GM19240 (cell line): ENCODE data around the gene SYVN1.
"Not testable (repeated sequence)": the region's sequence is repeated elsewhere in the genome, so short reads cannot be mapped to it uniquely, and the experiment has no call there.

Experiments used
- DNase-seq: peaks from one replicate; pipeline ENCODE4 v3.0.0; 2011; ENCODE audit warnings: low spot score; ENCODE audit not compliant: insufficient read length

SYVN1 gene

GRCh38 chr11:65151331-65151899 is 17.1 kb upstream of the SYVN1 start:
- DNase-seq: no peak

GRCh38 chr11:65150509-65151299 is 16.4 kb upstream of the SYVN1 start:
- DNase-seq: no peak

GRCh38 chr11:65150131-65150508 is 15.8 kb upstream of the SYVN1 start:
- not testable (repeated sequence) for DNase-seq

GRCh38 chr11:65148657-65149056 is 14.3 kb upstream of the SYVN1 start:
- DNase-seq: no peak

GRCh38 chr11:65147352-65148075 is 13.2 kb upstream of the SYVN1 start:
- DNase-seq: no peak

- DNase-seq: no peak
These were observed 7.7 kb upstream of the SYVN1 start for GRCh38 chr11:65141896-65142494.

- DNase-seq: no peak
These were observed 2.3 kb upstream of the SYVN1 start for GRCh38 chr11:65136515-65137096.

GRCh38 chr11:65135633-65136145 is 1.4 kb upstream of the SYVN1 start:
- DNase-seq: no peak

- peak; percentile 83 for DNase-seq
These were observed 773 bp upstream of the SYVN1 start for GRCh38 chr11:65134952-65135632.

- DNase-seq: no peak
These were observed 595 bp downstream of the SYVN1 start for GRCh38 chr11:65133724-65134123.

- peak; percentile 36 for DNase-seq
These were observed 1.2 kb downstream of the SYVN1 start for GRCh38 chr11:65132988-65133700.

GRCh38 chr11:65132238-65132987 is 1.9 kb downstream of the SYVN1 start:
- DNase-seq: no peak

- DNase-seq: no peak
These were observed 2.5 kb downstream of the SYVN1 start for GRCh38 chr11:65131895-65132237.

GRCh38 chr11:65131417-65131776 is 2.9 kb downstream of the SYVN1 start:
- no peak for DNase-seq

- DNase-seq: no peak
These were observed 3.5 kb downstream of the SYVN1 start for GRCh38 chr11:65130631-65131416.

GRCh38 chr11:65129649-65130441 is 4.5 kb downstream of the SYVN1 start:
- no peak for DNase-seq

- DNase-seq: no peak
These were observed 5.9 kb downstream of the SYVN1 start for GRCh38 chr11:65128182-65129145.
